Hepatocyte (in vitro differentiated cells): ENCODE data around the gene SEC61B.
A peak's percentile ranks its signal among the peaks of the same experiment; 100 is the strongest.

Source experiments
- CTCF ChIP-seq: fragments of 200-600 bp; sonication (generic); IDR thresholded peaks from 2 replicates; pipeline ENCODE4 v1.5.1; 2016; ENCODE audit warnings: antibody characterized with exemption, mild to moderate bottlenecking; ENCODE audit not compliant: poor library complexity
- EZH2 ChIP-seq: fragments of 200-600 bp; sonication (generic); IDR thresholded peaks from 2 replicates; pipeline ENCODE4 v1.6.1; 2016; ENCODE audit warnings: antibody characterized with exemption, mild to moderate bottlenecking, borderline replicate concordance
- EZH2phosphoT487 ChIP-seq: fragments of 200-600 bp; sonication (generic); IDR thresholded peaks from one replicate; pipeline ENCODE4 v1.6.1; 2018; ENCODE audit warnings: antibody characterized with exemption, mild to moderate bottlenecking, low read depth, moderate library complexity; ENCODE audit not compliant: unreplicated experiment, severe bottlenecking

GRCh38 chr9:99266255-99267023 lies 44.4 kb downstream of the SEC61B start:
- no peak for TF ChIP-seq EZH2phosphoT487
- peak; percentile 92 for TF ChIP-seq CTCF
- TF ChIP-seq EZH2 = no peak
